PC-3 (cell line): ENCODE data around the gene ZHX3. TPM values are rescaled to one million over a fixed set of nuclear protein-coding genes. Genes with fewer than 3 reads are reported as not detected.

ENCODE experiments used
- ATAC-seq: fragments of 200-7000 bp; cut with Tn5 transposase; 2 replicates; pipeline ENCODE4 v1.9.1; 2020; ENCODE audit warnings: mild to moderate bottlenecking, moderate library complexity
- BruUV-seq: library from RNA; stranded (reverse); fragments of 400-500 nt; replicated peaks from 2 replicates; lab custom pipeline; 2021; lab: Mats Ljungman, UMichigan
- CTCF ChIA-PET: fragments of 300-600 bp; sonication (Branson Sonifier 250); formaldehyde crosslinking; loops from one replicate; lab custom pipeline; 2022; ENCODE audit warnings: antibody characterized with exemption; lab: Charles Lee
- POLR2A ChIA-PET: fragments of 300-600 bp; sonication (Branson Sonifier 250); formaldehyde crosslinking; loops from one replicate; lab custom pipeline; 2022; ENCODE audit warnings: antibody characterized with exemption; ENCODE audit not compliant: unreplicated experiment; lab: Charles Lee
- DNase-seq: peaks from one replicate; pipeline ENCODE4 v3.0.0-alpha.2; 2015
- H2AFZ ChIP-seq: fragments of 300-600 bp; sonication (generic); 2 replicates; pipeline ENCODE4 v1.6.0; 2016; ENCODE audit warnings: antibody characterized with exemption, low read length
- H3F3A ChIP-seq: fragments of 300-600 bp; sonication (generic); one replicate; pipeline ENCODE4 v1.6.0; 2017; ENCODE audit warnings: antibody characterized with exemption, low read length, control low read depth, mild to moderate bottlenecking; ENCODE audit not compliant: unreplicated experiment
- H3K27ac ChIP-seq: fragments of 300-600 bp; sonication (generic); 2 replicates; pipeline ENCODE4 v1.5.1; 2016; ENCODE audit warnings: mild to moderate bottlenecking, low read length
- H3K27me3 ChIP-seq: fragments of 300-600 bp; sonication (generic); 2 replicates; pipeline ENCODE4 v1.6.1; 2016; ENCODE audit warnings: low read length, mixed read lengths
- H3K36me3 ChIP-seq: fragments of 300-600 bp; sonication (generic); 2 replicates; pipeline ENCODE4 v1.6.1; 2016; ENCODE audit warnings: low read depth, mixed run types, low read length, mixed read lengths
- H3K4me1 ChIP-seq: fragments of 300-600 bp; sonication (generic); 2 replicates; pipeline ENCODE4 v1.5.1; 2016; ENCODE audit warnings: low read length; ENCODE audit not compliant: insufficient read depth
- H3K4me2 ChIP-seq: fragments of 300-600 bp; sonication (generic); 2 replicates; pipeline ENCODE4 v1.6.0; 2016; ENCODE audit warnings: low read length
- H3K4me3 ChIP-seq: fragments of 300-600 bp; sonication (generic); 2 replicates; pipeline ENCODE4 v1.5.1; 2016; ENCODE audit warnings: mild to moderate bottlenecking, low read length, mixed read lengths
- H3K79me2 ChIP-seq: fragments of 300-600 bp; sonication (generic); 2 replicates; pipeline ENCODE4 v1.6.1; 2017; ENCODE audit warnings: low read length, mixed read lengths
- H3K9ac ChIP-seq: fragments of 300-600 bp; sonication (generic); 2 replicates; pipeline ENCODE4 v1.6.0; 2016; ENCODE audit warnings: mild to moderate bottlenecking, low read length
- H3K9me2 ChIP-seq: fragments of 300-600 bp; sonication (generic); replicated peaks from 2 replicates; pipeline ENCODE4 v1.6.1; 2016; ENCODE audit warnings: mixed run types, low read length, mixed read lengths
- H3K9me3 ChIP-seq: fragments of 300-600 bp; sonication (generic); 2 replicates; pipeline ENCODE4 v1.6.1; 2016; ENCODE audit warnings: low read length, mixed read lengths
- H4K20me1 ChIP-seq: fragments of 300-600 bp; sonication (generic); 2 replicates; pipeline ENCODE4 v1.6.1; 2016; ENCODE audit warnings: low read length, mixed read lengths
- EZH2 ChIP-seq: fragments of 300-600 bp; sonication (generic); IDR thresholded peaks from one replicate; pipeline ENCODE4 v1.6.1; 2017; ENCODE audit warnings: antibody characterized with exemption, mild to moderate bottlenecking, low read length; ENCODE audit not compliant: unreplicated experiment
- EZH2phosphoT487 ChIP-seq: fragments of 300-600 bp; sonication (generic); IDR thresholded peaks from 2 replicates; pipeline ENCODE4 v1.6.1; 2018; ENCODE audit warnings: mild to moderate bottlenecking, antibody characterized with exemption, low read length, borderline replicate concordance
- intact Hi-C: fragments of 100-400 bp; cut with micrococcal nuclease; formaldehyde crosslinking; loops from 2 replicates; pipeline ENCODE4 v1.9.0; 2023
- total RNA-seq: library from RNA; depleted of rRNA; stranded (reverse); fragments of >200 nt; gene quantifications from 2 replicates; pipeline ENCODE4 v1.2.3, GENCODE V29; 2014
- TF ChIP-seq, protein P1 (sequence below): fragments of 300-600 bp; sonication (generic); conservative IDR thresholded peaks from 2 replicates; pipeline ENCODE4 v1.5.1; 2017; ENCODE audit warnings: antibody characterized with exemption, low read depth, mild to moderate bottlenecking, low read length

The ZHX3 gene
- total RNA-seq, 1 experiment from 2014 or later = 14.0 TPM

GRCh38 chr20:41330941-41331340 lies 13.4 kb upstream of the ZHX3 start:
- Histone ChIP-seq H3K9me2 (no peaks in the 10 kb centered on the region), H3K27me3 (no peaks in the 10 kb centered on the region), H3K4me2 (no peak overlapping the region), H3F3A (no peaks in the 10 kb centered on the region), H3K36me3 (no peaks in the 10 kb centered on the region), H3K9ac (no peak overlapping the region), H3K4me3 (no peak overlapping the region), H3K9me3 (no peaks in the 10 kb centered on the region), H3K79me2 (no peaks in the 10 kb centered on the region), H3K4me1 (peaks cover 16% of the 10 kb centered on the region), H2AFZ (no peak overlapping the region), H3K27ac (no peak overlapping the region), H4K20me1 (no peaks in the 10 kb centered on the region)
- no peak for DNase-seq
- ChIA-PET CTCF (interaction anchor here (0.6 kb wide), 1 partner anchor 13 kb away, joined by 10 read pairs; no protein-coding TSS in a partner anchor), POLR2A (no interaction called here)
- no TSS peak for BruUV-seq
- no peak for ATAC-seq
- intact Hi-C loops = no loop called here
- no peak for TF ChIP-seq EZH2
- TF ChIP-seq EZH2phosphoT487 = no peak
- TF ChIP-seq, protein P1, sequence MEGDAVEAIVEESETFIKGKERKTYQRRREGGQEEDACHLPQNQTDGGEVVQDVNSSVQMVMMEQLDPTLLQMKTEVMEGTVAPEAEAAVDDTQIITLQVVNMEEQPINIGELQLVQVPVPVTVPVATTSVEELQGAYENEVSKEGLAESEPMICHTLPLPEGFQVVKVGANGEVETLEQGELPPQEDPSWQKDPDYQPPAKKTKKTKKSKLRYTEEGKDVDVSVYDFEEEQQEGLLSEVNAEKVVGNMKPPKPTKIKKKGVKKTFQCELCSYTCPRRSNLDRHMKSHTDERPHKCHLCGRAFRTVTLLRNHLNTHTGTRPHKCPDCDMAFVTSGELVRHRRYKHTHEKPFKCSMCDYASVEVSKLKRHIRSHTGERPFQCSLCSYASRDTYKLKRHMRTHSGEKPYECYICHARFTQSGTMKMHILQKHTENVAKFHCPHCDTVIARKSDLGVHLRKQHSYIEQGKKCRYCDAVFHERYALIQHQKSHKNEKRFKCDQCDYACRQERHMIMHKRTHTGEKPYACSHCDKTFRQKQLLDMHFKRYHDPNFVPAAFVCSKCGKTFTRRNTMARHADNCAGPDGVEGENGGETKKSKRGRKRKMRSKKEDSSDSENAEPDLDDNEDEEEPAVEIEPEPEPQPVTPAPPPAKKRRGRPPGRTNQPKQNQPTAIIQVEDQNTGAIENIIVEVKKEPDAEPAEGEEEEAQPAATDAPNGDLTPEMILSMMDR = no peak

- intact Hi-C loops = no loop called here
Measured at GRCh38 chr20:41330343-41330720, 12.8 kb upstream of the ZHX3 start.

More at GRCh38 chr20:41330343-41330720, 12.8 kb upstream of the ZHX3 start:
- H2AFZ ChIP-seq = no peak overlapping the region
- H3K36me3 ChIP-seq = no peaks in the 10 kb centered on the region
- no TSS peak for BruUV-seq
- peaks cover 16% of the 10 kb centered on the region for H3K4me1 ChIP-seq
- no peaks in the 10 kb centered on the region for H3K9me2 ChIP-seq
- ChIA-PET POLR2A (no interaction called here), CTCF (interaction anchor here (1.4 kb wide), 1 partner anchor 10 kb away, joined by 16 read pairs; the partner anchor contains the start of gene LPIN3)
- H3K4me3 ChIP-seq = no peak overlapping the region
- DNase-seq (no peak), ATAC-seq (no peak)
- no peaks in the 10 kb centered on the region for H4K20me1 ChIP-seq
- no peak overlapping the region for H3K9ac ChIP-seq
- H3K4me2 ChIP-seq = no peak overlapping the region
- no peaks in the 10 kb centered on the region for H3K79me2 ChIP-seq
- TF ChIP-seq, protein P1 = no peak
- H3K27me3 ChIP-seq = no peaks in the 10 kb centered on the region
- no peak overlapping the region; the same call in 1 of the 2 replicates for H3K27ac ChIP-seq
- no peaks in the 10 kb centered on the region for H3F3A ChIP-seq
- H3K9me3 ChIP-seq = no peaks in the 10 kb centered on the region
